ENCODE data around the gene DKKL1. TPM values are rescaled to one million over a fixed set of nuclear protein-coding genes. Genes with fewer than 3 reads are reported as not detected.

The DKKL1 gene
- total and polyA plus RNA-seq, 2 of the 4 experiments (the other 2 are of a cell fraction) = 0.67 TPM; not detected in 1

DNA sequence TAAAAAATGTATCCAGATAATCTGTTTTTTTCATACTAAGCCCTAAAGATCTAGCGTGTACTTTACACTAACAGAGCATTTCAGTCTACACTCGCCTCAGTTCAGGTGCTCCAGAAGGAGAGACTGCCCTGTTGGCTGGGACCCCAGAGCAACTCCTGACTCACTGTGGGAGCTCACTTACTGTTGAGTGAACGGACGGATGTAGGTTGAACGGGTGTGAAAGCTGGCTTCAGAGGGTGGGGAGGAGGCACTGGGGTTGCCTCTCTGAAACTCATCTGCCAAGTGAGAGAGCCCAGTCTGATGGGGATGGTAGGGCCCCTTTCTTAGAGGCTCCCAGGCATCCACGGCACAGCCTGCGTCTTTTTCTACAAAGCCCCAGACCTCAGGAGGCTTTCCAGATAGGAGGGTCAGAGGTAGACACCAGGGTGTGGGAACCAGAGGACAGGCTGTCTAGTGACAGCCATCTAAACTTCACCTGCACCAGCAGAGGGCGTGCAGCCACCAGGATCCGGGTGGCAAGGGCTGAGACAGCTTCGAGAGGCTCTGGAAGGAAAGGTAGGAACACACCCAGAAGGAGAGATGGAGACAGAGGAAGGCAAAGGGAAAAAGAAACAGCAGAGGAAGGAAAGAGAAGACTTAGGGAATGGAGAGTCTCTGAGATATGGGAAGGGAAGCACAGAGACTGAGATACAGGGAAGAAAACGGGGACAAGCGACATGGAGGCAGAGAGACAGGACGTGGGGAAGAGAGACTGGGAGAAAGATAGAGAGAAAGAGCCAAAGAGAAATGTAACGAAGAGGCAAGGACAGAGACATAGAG lies 28.1 kb downstream of the DKKL1 start:
- H2BK15ac ChIP-seq (ENCODE audit: low read depth, low read length) = no peak overlapping the region
- no peak overlapping the region for H4K5ac ChIP-seq (ENCODE audit: low read depth, low read length)
- peak; percentile 60 for DNase-seq
- no peak overlapping the region for H2BK5ac ChIP-seq (ENCODE audit: low read depth, low read length, poor library complexity, severe bottlenecking)
- no peaks in the 10 kb centered on the region for H3K9me3 ChIP-seq (ENCODE audit: control insufficient read depth, insufficient read depth, low read length)
- no peak overlapping the region for H3K4me2 ChIP-seq (ENCODE audit: low read depth, low read length)
- ChIA-PET CTCF (interaction anchor here (0.6 to 1.4 kb wide), 6 partner anchors 17 to 180 kb away, joined by 3 to 5 read pairs (median 4); no protein-coding TSS in a partner anchor), POLR2A (ENCODE audit: unreplicated experiment) (no interaction called here)
- no peak overlapping the region for H2BK120ac ChIP-seq (ENCODE audit: low read depth, low read length)
- H2BK20ac ChIP-seq (ENCODE audit: low read depth, low read length) = no peak overlapping the region
- no peak overlapping the region for H3K27ac ChIP-seq (ENCODE audit: insufficient read depth, low read length)
- WGBS, 2 experiments (ENCODE audit: extremely low coverage in 2 of 2, insufficient read length in 1 of 2) = 45% methylated on average over 4 of the region's 14 CpGs; no CpG with 5 or more reads in 1 of the 2 experiments
- H2AK5ac ChIP-seq (ENCODE audit: low read depth, low read length) = no peak overlapping the region; the same call in 1 of the 2 replicates
- no peak overlapping the region for H3K4me3 ChIP-seq (ENCODE audit: insufficient read depth, low read depth, low read length)
- no peaks in the 10 kb centered on the region for H3K4me1 ChIP-seq (ENCODE audit: control insufficient read depth, insufficient read depth, low read length)
- in situ Hi-C loops (cut with MboI; ENCODE audit: low sequenced_read_pairs) = loop anchor here (10.0 kb wide), 1 partner anchor 53 kb away; the partner anchor contains the start of gene SLC17A7
- H4K8ac ChIP-seq (ENCODE audit: low read depth in 2 of 2, low read length in 2 of 2) = no peak overlapping the region
- no peak overlapping the region for H3K18ac ChIP-seq (ENCODE audit: low read depth, low read length)
- H3K9ac ChIP-seq (ENCODE audit: low read depth, low read length) = no peak overlapping the region
- no peak overlapping the region for H3K4ac ChIP-seq (ENCODE audit: low read depth, low read length)
- peak overlapping the region; percentile 76 for H2AFZ ChIP-seq (replicated peaks; ENCODE audit: low read length, poor library complexity)
- BruUV-seq (replicated peaks) = no TSS peak
- peaks cover 46% of the 10 kb centered on the region for H3K27me3 ChIP-seq (ENCODE audit: control insufficient read depth, insufficient read depth, low read length)
- H4K91ac ChIP-seq (ENCODE audit: insufficient read depth, low read depth, low read length) = no peak overlapping the region
- H3K56ac ChIP-seq (ENCODE audit: extremely low read depth, insufficient read depth, low read length) = no peak overlapping the region
- dilution Hi-C loops (cut with HindIII; ENCODE audit: low sequenced_read_pairs, unreplicated experiment) = no loop called here
- H3K14ac ChIP-seq (replicated peaks; ENCODE audit: low read depth, low read length) = no peak overlapping the region
- no peaks in the 10 kb centered on the region for H3K9me1 ChIP-seq (ENCODE audit: insufficient read depth, low read length)
- no peaks in the 10 kb centered on the region for H3K36me3 ChIP-seq (ENCODE audit: control insufficient read depth, insufficient read depth, low read length)
- intact Hi-C loops (cut with micrococcal nuclease) = loop anchor here (1.0 kb wide), 1 partner anchor 52 kb away; no protein-coding TSS in a partner anchor
- H4K20me1 ChIP-seq (ENCODE audit: insufficient read depth, low read length) = no peaks in the 10 kb centered on the region
- no peak overlapping the region for H3K23ac ChIP-seq (ENCODE audit: low read depth, low read length)
- TF ChIP-seq SMC3 (IDR thresholded peaks at IDR 0.05; ENCODE audit: low read depth, low read length) (peak; percentile 77), RAD21 (IDR thresholded peaks at IDR 0.05; ENCODE audit: low read length) (peak; percentile 92), FOS (IDR thresholded peaks at IDR 0.05; ENCODE audit: low read depth, low read length) (no peak)
- TF ChIP-seq, protein P1, sequence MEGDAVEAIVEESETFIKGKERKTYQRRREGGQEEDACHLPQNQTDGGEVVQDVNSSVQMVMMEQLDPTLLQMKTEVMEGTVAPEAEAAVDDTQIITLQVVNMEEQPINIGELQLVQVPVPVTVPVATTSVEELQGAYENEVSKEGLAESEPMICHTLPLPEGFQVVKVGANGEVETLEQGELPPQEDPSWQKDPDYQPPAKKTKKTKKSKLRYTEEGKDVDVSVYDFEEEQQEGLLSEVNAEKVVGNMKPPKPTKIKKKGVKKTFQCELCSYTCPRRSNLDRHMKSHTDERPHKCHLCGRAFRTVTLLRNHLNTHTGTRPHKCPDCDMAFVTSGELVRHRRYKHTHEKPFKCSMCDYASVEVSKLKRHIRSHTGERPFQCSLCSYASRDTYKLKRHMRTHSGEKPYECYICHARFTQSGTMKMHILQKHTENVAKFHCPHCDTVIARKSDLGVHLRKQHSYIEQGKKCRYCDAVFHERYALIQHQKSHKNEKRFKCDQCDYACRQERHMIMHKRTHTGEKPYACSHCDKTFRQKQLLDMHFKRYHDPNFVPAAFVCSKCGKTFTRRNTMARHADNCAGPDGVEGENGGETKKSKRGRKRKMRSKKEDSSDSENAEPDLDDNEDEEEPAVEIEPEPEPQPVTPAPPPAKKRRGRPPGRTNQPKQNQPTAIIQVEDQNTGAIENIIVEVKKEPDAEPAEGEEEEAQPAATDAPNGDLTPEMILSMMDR (conservative IDR thresholded peaks at IDR 0.05; ENCODE audit: low read depth, low read length) = peak; percentile 87
- peak overlapping the region; percentile 37 for H2AK9ac ChIP-seq (replicated peaks; ENCODE audit: low read depth, low read length, poor library complexity)
- peak; percentile 97 for ATAC-seq (ENCODE audit: low read depth)
- H3K79me1 ChIP-seq (ENCODE audit: low read depth in 1 of 2, low read length in 2 of 2) = no peaks in the 10 kb centered on the region
